Body of pancreas (tissue), 4 donors: ENCODE measurements around the gene PRRC2B.
A peak's percentile ranks its signal among the peaks of the same experiment; 100 is the strongest.

ENCODE experiments used
- POLR2A ChIP-seq, 3 donors: fragments of 450-650 bp; IDR thresholded peaks; one replicate each; pipeline ENCODE4 v1.6.1; 2016; ENCODE audit warnings: antibody characterized with exemption in 3 of 3, mild to moderate bottlenecking in 2 of 3
- TF ChIP-seq, protein P1 (sequence below), 7 experiments: fragments of 450-650 bp in 4 of 7; fragments of 200-600 bp in 3 of 7; sonication (generic) in 3 of 7; IDR thresholded peaks; one replicate each; pipeline ENCODE4 v1.5.1; 2016 to 2019; ENCODE audit warnings: antibody characterized with exemption in 7 of 7

DNA sequence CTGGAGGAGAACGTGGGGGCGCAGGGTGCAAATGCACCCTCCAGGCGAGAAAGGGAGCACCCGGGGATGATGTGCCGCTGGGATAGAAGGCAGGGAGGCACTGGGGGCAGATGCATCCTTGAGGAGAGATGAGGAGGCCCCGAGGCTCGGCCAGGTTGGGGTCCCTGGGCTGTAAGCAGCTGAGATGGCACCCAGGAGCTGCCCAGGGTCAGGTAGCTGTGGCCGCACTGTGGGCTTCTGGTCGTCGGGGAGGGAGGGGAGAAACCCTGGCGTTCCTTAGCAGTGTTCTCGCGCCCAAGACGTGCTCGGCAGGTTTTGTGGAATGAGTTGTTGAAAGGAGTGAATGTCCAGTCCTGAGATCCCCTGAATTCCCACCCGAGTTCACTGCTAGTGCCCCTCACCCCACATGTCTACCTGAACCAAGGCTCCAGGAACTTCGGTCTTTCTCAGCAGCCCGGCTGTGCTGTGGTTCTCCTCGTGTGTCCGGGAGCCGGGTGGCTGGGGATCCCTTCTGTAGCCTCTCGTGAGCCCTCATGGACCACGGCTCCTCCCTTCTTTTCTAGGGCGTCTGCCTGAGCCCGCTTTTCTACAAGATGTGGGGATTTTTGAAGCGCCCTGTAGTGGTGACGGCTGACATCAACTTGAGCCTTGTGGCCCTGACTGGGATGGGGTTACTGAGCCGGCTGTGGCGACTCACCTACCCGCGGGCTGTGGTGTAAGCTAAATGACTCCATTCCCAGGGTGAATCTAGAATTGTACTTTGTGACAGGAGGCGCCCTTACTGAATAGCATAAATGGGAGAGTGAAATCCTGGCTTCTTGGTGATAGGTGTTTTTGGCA is 110.0 kb downstream of the PRRC2B start:
- TF ChIP-seq, protein P1, sequence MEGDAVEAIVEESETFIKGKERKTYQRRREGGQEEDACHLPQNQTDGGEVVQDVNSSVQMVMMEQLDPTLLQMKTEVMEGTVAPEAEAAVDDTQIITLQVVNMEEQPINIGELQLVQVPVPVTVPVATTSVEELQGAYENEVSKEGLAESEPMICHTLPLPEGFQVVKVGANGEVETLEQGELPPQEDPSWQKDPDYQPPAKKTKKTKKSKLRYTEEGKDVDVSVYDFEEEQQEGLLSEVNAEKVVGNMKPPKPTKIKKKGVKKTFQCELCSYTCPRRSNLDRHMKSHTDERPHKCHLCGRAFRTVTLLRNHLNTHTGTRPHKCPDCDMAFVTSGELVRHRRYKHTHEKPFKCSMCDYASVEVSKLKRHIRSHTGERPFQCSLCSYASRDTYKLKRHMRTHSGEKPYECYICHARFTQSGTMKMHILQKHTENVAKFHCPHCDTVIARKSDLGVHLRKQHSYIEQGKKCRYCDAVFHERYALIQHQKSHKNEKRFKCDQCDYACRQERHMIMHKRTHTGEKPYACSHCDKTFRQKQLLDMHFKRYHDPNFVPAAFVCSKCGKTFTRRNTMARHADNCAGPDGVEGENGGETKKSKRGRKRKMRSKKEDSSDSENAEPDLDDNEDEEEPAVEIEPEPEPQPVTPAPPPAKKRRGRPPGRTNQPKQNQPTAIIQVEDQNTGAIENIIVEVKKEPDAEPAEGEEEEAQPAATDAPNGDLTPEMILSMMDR (IDR thresholded peaks at IDR 0.05), result peak in 1 of 7 experiments; percentile 6
- no peak for TF ChIP-seq POLR2A (IDR thresholded peaks at IDR 0.05)
